Stimulated activated CD8-positive, alpha-beta memory T cell treated with anti-CD3 and anti-CD28 coated beads, Interleukin-15, amount 100 ng/mL, for 1 hour (primary cell): ENCODE measurements around the gene SMPD4.
"Not testable (repeated sequence)": the region's sequence is repeated elsewhere in the genome, so short reads cannot be mapped to it uniquely, and the experiment has no call there.

Experiments used
- DNase-seq: peaks from one replicate; pipeline ENCODE4 v3.0.0-alpha.2; 2020; ENCODE audit warnings: low read depth

SMPD4 gene

GRCh38 chr2:130157354-130157753, 24.0 kb downstream of the SMPD4 start:
- DNase-seq: not testable (repeated sequence)

DNA sequence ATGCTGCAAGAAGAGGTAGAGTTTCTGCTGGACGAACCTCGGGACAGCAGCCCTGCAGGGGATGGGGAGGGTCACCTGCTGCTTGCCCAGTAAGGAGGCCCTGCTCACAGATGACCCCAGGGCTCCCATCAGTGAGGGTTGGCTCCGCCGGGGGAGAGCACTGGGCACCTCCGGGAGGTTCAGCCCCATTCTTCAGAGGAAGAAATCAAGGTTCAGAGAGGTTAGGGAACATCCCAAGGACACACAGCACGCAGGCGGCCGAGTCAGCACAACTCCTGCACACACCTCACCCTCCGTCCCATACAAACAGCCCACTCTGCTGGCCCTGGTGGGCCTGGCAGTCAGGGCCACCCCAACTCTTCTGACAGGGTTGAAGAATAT, 24.8 kb downstream of the SMPD4 start:
- no peak for DNase-seq

DNA sequence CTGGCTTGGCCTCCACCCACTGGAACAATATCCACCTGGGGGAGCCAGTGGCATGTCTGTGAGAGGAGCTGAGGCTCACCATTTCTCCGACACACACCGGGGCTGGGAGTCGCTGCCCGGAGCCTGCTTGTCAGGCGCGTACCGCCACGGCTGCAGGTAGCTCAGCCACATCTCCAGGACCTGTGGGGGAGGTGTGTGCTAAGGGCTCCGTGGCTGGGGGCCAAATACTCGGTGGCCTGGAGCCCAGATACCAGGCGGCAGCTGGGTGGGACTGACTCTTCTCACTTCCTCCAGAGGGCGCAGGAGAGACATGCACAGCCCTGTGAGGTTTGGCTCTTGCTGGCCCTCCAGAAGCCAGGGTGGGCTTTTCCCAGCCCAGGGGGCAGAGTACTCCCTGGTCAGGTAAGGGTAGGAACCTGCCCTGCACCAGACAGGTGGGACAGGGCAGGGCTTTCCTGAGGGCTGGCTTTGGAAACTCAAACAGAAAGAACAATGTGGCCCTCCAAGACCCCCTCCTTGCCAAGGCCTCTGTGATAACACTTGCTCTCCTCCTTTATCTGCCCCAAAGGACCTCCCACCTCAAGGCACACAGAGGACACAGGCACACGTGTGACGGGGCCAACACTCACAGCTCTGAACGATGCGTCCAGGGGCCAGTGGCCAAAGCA, 25.3 kb downstream of the SMPD4 start:
- not testable (repeated sequence) for DNase-seq

DNA sequence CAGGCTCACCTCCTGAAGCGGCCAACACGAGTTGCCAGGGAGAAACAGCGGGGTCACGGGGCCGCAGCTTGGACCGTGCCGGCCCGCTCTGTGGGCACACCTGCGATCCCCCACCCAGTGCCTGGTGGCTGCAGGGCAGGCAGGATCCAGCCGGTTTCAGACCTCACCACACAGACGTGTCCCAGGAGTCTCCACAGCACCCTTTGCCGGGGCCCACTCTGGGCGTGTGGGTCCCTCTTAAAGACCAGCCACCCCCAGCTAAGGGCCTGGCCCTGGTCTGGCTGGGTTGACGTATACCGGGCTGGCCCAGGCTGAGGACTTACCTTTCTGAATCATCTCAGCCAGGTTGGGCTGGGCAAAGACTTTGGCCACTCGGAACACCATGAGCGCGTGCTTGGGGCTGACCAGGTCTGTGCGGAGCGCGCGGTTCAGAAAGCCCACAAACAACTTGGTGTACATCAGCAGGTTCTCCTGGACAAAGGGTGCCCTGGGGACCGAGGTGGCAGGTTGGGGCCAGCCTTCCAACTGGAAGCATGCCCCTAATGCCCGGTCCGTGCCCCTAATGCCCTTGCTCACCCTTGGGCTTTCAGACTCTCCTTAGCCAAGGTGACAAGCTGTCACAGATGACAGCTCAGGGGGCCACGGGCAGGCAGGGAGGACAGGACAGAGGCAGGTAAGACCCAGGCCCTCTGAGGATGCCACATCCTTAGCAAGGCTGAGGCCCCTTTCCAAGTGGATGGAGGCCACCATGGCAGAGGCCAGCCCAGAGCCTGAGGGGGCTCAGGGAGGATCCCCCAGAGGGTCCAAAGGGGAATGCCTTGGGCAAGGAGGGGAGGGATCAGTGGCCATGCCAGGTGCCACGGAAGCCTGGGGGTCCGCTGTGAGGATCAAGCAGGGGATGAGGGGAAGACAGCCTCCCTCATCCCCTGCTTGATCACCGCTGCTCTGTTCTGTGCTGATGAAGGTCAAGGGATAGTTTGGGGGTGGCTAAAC, 26.3 kb downstream of the SMPD4 start:
- no peak for DNase-seq

DNA sequence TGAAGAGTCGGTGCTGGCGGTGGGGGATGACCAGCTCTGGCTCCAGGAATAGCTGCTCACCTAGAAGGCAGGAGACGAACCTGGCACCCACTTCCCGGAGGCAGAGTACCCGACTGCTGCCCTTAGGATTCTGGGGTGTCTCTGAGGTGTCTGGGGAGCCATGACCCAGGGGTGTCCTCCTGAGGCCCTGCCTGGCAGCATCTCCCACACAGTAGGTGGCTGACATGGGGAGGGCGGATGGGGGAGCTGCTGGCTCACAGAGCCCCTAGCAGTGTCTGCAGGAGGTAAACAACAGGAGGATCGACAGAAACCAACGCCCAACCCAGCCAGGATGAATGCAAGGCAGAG, 27.0 kb downstream of the SMPD4 start:
- not testable (repeated sequence) for DNase-seq

GRCh38 chr2:130153721-130154422, 27.5 kb downstream of the SMPD4 start:
- not testable (repeated sequence) for DNase-seq

DNA sequence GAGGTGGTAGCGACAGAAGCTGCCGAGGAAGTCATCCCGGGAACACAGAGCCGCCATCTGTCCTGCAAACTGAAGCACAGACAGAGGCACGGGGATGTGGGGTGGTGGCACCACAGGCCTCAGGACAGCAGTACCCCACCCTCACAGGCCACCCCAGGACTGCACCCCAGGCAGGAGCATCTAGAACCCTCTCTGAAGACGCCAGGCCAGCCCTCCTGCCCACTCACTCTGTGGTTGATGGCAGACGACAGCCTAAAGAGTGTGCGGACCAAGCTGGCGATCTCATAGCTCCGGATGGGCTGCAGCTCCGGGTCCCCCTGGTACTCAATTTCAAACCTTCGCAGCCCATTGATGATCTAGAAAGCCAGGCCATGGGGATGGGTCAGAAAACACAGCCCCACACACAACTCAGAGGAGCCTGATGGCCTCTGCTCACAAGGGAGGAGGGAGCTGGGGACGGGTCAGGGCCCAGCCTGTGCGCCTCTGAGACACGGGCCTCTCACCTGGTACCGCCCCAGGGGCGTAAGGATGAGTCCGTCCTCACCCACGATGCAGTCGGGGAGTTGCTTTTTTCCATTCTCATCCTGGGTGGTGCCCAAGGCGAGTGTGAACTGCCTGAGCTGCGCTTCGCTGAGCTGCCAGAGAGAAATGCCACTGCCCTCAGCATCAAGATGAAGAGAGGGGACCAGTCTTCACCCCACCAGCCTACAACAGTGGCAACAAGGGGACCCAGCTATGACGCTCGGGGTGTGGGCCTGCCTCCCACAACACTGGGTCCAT, 28.4 kb downstream of the SMPD4 start:
- DNase-seq: no peak

DNA sequence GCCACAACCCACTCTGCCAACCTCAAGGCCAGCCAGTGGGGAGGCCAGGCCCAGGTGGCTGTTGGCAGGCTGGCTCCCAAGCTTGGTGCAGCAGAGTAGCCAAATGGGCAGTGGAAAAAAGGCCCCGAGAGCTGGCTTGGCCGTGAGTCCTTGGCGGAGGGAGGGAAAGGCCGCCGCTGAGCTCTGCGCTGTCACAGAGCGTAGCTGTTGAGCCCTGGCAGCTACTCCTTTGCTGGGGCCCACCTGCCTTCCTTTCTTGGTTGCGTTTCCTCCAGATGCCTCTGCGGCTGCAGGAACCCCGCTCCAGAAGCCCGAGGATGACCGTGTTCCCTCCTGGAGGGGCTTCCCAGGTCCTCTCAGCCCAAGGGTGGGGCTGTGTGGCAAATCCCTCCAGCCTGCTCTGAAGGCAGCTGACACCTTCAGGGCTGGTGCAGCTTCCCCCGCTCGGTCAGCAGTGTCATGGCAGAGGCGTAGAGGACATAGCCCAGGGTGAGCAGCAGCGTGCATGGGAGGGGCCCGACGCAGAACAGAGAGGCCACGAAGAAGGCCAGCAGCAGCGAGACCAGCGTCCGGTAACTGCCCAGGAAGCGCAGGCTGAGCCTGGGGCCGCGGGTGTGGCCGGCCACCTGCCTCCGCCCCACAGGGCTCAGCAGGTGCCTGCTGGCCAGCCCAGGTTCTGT, 29.1 kb downstream of the SMPD4 start:
- not testable (repeated sequence) for DNase-seq

GRCh38 chr2:130151145-130151512, 30.3 kb downstream of the SMPD4 start:
- not testable (repeated sequence) for DNase-seq

DNA sequence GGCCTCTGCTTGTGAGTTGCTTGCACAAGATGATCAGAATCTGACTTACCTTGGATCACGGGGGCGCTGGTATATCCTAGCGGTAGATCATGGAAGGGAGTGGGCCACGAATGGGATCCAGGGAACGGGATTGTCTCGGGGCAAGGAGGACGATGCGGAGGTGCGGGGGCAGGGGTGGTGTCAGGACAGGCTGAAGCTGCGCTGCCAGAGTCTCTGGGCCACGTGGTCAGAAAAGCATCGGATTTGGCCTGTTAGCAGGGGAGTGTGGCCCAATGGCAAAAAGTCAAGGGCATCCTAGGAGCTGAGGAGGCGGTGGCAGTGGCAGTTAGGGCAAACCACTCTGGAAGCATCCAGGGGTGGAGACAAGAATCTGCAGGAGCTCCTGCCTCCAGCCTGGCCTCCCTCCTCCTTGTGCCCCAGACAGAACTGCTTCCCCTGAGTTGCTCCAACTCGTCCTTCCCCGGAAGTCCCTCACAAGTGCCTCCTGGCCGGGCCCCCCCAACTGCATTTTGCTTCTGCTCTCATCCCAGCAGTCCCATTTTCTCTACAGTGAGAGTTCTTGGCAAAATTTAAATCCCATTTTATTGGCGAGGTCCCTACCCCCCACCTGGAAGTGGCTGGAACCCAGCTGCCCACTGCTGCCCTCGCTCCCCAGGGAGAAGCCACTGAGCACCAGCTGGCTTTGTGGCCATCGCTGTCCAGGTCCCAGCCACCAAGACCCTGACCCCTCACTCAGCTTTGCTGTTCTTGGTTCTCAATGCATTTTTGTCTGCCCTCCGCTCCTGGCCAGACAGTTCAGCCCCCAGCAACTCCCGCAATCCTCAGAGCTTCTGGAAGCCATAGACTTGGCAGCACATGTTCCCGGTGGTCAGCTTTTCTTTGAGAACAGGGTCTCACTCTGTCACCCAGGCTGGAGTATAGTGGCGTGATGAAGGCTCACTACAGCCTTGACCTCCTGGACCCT, 30.9 kb downstream of the SMPD4 start:
- DNase-seq: no peak

GRCh38 chr2:130148515-130148914, 32.9 kb downstream of the SMPD4 start:
- DNase-seq: not testable (repeated sequence)

DNA sequence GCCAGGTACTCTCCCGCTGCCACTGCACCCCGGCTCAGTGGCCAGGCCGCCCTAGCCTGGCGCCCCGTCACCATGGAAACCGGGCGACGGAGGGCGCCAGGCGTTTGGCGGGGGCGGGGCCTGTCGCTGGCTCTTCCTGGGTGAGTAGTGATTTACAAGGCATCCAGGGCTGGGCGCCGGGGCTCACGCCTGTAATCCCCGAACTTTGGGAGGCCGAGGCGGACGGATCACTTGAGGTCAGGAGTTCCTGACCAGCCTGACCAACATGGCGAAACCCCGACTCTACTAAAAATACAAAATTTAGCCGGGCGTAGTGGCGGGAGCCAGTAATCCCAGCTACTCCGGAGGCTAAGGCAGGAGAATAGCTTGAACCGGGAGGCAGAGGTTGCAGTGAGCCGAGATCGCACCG, 36.4 kb downstream of the SMPD4 start, which contains the start of gene CCDC74B:
Gene CCDC74B (minus strand): TSS at position 107 of the 409 bp plus-strand sequence. CDS start 116 bp downstream, outside the sequence.
- DNase-seq: peak; percentile 12

DNA sequence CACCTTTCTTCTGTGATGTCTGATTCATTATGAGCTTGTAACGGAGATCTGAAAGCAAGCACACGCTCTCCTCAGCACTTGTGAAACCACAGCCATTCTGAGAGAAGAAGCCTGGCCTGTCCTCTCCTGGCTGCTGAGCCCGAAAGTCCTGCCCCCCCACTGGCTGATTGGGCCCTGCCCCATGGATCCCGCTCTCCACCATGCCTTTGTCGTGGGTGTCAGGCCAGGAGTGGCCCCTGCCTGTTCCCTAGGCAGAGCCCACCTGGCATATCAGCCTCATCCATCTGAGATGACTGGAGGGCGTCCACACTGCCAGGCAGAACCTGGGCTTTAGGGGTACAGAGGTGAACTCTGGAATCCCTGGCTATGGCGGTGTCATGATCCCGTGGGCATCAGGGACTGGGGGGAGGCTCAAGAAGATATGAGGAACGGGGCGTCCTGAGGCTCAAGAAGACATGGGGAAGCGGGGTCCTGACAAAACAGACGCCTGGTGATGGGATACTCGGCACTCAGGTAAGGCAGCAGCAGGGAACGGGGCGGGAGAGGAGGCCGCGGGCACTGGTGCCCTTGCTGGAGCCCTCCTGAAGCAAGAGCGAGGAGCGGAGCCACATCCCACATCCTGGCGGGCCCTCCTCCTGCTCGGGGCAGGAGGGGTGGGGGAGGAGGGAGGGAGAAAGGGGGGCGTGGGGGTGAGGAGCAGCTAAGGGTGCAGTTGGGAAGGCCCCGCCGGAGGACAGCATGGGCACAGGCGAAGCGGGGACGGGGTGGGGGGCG, 37.9 kb downstream of the SMPD4 start:
- not testable (repeated sequence) for DNase-seq

DNA sequence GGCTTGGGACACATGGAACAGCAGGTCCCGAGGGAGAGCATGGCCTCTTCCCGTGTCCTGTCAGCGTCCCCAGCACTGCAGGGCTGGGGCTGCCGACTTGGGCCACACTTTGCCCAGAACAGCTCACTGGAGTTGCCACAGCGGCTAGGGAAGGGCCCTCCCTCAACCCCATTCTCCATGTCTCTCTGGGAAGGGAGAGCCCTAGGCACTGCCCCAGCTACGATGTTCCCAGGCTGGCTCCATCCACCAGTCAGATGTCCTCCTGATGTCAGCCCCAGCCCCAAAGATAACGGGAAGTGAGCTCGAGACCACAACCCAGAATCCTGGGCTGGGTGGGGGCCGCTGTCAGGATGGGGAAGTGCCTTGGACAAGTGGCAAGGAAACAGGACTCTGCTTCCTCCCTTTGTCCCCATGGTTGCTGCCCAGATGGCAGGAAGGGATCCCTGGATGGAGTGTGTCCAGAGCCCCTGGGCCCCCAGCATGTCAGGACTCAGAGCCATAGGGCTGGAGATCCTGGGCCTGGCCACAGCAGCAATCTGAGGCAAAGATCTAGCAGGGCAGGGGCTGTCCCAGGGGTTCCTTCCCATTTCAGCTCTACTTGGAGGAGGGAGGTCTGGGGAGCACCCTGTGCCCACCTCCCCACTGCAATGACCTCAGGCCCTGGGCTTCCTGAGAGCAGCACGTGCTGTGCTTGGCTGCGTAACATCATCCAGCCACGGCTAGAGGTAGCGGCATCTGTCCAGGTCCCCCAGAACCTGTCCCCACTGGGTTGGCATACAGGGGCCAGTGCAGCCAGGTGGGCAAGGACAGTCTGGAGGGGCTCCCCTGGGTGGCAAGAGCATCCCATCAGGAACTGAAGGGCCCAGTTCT, 38.8 kb downstream of the SMPD4 start:
- DNase-seq: not testable (repeated sequence)

DNA sequence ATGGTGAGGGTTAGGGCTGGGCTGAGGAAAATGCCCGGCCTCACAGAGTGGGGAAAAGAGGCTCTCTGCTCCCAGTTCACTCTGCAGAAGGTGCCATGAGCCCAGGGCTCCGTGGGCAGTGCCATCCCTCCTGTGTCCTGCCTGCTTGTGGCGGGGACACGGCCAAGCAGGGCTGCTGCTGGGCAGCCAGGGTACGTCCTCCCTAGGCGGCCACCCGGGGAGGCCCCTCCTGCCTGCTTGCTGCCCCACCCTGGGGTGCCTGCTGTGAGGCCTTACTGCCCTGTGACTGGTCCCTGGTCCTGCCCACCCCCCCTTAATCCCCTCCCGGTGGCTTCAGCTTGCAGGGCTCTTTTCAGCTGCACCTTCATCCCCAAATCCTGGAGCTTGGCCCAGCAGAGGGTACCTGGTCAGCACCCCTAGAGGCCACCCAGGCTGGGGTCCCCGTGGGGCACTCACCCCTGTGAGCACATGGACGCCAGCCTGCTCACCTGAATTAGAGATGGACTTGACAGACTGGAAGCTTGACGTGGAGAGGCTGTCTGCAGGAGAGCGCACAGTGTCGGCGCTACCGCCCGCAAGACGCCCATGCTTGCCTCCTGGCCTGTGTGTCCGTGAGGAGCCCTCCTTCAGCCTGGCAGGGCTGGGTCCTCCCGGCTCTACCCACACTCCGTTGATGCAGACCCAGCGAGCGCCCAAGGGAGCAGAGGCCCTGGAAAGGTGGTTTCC, 39.6 kb downstream of the SMPD4 start:
- DNase-seq: not testable (repeated sequence)

- DNase-seq: not testable (repeated sequence)
Observed at GRCh38 chr2:130141002-130141401, 40.4 kb downstream of the SMPD4 start.

GRCh38 chr2:130140516-130140915, 40.9 kb downstream of the SMPD4 start:
- not testable (repeated sequence) for DNase-seq
